ENCODE measurements around the gene TSPAN11. TPM values are rescaled to one million over a fixed set of nuclear protein-coding genes. Genes with fewer than 3 reads are reported as not detected.

The TSPAN11 gene
- total and polyA plus RNA-seq, 2 experiments from 2014 or later: 2.1 to 6.0 TPM

DNA sequence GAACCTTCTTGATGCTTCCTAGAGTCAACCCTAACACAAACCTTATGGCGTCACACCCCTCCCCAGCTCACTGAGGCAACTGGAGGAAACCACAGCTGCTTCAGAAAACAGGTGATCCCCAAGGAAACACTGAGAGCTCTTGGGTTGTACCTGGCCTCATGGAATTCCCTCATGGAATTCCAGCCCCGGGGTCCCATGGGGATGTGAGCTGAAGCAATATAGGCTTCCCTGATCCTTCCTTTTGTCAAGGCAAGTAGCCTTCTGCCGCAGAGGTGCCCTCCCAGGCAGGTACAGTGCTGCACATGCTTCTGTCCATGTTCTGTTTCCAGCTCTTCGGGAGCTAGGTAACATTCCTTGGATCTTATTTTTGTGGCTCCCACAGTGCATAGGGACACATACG is 47.3 kb downstream of the TSPAN11 start (continued):
- TF ChIP-seq ZNF114 (CRISPR knock-in tag; IDR thresholded peaks at IDR 0.05): no peak
- no peak for TF ChIP-seq JUNB (IDR thresholded peaks at IDR 0.05; ENCODE audit: unreplicated experiment)
- no peak for TF ChIP-seq ZNF331 (CRISPR knock-in tag; IDR thresholded peaks at IDR 0.05; ENCODE audit: low read depth)
- no peak for TF ChIP-seq CREB1 (CRISPR knock-in tag; IDR thresholded peaks at IDR 0.05; ENCODE audit: low read depth)
- no peak for TF ChIP-seq EZH2 (IDR thresholded peaks at IDR 0.05; ENCODE audit: low read depth, unreplicated experiment)
- TF ChIP-seq STAT1 (IDR thresholded peaks at IDR 0.05; ENCODE audit: unreplicated experiment): no peak
- no peak for TF ChIP-seq NANOG (IDR thresholded peaks at IDR 0.05; ENCODE audit: borderline replicate concordance)
- TF ChIP-seq, protein P1, sequence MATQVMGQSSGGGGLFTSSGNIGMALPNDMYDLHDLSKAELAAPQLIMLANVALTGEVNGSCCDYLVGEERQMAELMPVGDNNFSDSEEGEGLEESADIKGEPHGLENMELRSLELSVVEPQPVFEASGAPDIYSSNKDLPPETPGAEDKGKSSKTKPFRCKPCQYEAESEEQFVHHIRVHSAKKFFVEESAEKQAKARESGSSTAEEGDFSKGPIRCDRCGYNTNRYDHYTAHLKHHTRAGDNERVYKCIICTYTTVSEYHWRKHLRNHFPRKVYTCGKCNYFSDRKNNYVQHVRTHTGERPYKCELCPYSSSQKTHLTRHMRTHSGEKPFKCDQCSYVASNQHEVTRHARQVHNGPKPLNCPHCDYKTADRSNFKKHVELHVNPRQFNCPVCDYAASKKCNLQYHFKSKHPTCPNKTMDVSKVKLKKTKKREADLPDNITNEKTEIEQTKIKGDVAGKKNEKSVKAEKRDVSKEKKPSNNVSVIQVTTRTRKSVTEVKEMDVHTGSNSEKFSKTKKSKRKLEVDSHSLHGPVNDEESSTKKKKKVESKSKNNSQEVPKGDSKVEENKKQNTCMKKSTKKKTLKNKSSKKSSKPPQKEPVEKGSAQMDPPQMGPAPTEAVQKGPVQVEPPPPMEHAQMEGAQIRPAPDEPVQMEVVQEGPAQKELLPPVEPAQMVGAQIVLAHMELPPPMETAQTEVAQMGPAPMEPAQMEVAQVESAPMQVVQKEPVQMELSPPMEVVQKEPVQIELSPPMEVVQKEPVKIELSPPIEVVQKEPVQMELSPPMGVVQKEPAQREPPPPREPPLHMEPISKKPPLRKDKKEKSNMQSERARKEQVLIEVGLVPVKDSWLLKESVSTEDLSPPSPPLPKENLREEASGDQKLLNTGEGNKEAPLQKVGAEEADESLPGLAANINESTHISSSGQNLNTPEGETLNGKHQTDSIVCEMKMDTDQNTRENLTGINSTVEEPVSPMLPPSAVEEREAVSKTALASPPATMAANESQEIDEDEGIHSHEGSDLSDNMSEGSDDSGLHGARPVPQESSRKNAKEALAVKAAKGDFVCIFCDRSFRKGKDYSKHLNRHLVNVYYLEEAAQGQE (IDR thresholded peaks at IDR 0.05; ENCODE audit: unreplicated experiment): no peak
- TF ChIP-seq, protein P2, sequence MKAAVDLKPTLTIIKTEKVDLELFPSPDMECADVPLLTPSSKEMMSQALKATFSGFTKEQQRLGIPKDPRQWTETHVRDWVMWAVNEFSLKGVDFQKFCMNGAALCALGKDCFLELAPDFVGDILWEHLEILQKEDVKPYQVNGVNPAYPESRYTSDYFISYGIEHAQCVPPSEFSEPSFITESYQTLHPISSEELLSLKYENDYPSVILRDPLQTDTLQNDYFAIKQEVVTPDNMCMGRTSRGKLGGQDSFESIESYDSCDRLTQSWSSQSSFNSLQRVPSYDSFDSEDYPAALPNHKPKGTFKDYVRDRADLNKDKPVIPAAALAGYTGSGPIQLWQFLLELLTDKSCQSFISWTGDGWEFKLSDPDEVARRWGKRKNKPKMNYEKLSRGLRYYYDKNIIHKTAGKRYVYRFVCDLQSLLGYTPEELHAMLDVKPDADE (IDR thresholded peaks at IDR 0.05): no peak
- TF ChIP-seq POLR2AphosphoS5 (IDR thresholded peaks at IDR 0.05; ENCODE audit: low read depth): no peak

DNA sequence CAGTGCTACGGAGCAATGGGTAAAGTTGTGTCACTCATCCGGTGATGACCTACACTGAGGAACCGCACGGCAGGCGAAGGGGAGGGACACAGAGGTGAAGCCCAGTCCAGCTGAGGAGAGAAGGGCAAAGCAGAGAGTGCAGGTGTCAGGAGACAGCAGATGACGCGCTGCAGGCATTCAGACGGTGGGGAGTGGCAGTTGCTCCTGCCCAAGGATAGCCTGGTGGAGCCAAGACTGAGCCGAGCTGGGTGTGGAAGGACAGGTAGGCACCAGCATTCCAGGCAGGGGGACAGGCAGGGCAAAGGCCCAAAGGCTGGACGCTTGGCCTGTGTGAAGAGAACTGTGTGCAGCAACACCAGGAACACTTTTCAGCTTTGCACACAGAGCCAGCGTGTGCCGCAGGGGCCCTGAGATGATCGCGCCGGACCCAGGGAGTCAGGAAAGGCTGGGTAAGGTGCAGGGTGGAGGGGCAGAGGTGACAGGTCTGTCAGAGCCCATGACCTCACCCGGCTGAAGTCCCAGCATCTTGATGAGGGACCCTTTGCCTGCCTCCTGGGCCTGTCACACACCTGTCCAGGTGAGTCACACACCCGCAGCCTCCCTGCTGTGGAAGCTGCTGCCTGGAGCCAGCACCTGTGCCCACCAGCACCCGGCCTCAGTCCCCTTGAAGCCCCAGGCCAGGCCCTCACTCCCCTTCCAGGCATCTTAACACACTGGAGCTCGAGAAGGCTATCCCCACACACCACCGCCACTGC is 48.4 kb downstream of the TSPAN11 start:
- Mint-ChIP-seq H3K9me3 (no peaks in the 10 kb centered on the region), H3K4me3 (no peak overlapping the region), H3K36me3 (ENCODE audit: low read depth) (no peaks in the 10 kb centered on the region), H3K27ac (no peak overlapping the region), H3K27me3 (ENCODE audit: insufficient read depth, low read depth, poor library complexity) (peaks cover 24% of the 10 kb centered on the region), H3K4me1 (peaks cover 31% of the 10 kb centered on the region)
- Histone ChIP-seq H3K27me3 (ENCODE audit: insufficient read depth) (no peaks in the 10 kb centered on the region), H2AFZ (no peak overlapping the region), H3F3A (replicated peaks; ENCODE audit: low read depth) (no peaks in the 10 kb centered on the region), H3K36me3 (ENCODE audit: insufficient read depth) (no peaks in the 10 kb centered on the region), H3K4me1 (ENCODE audit: insufficient read depth) (peaks cover 13% of the 10 kb centered on the region), H3K9me2 (ENCODE audit: insufficient read depth) (no peaks in the 10 kb centered on the region), H4K20me1 (replicated peaks; ENCODE audit: insufficient read depth) (no peaks in the 10 kb centered on the region; the same call in 1 of the 2 replicates), H3K4me3 (no peak overlapping the region), H3K79me2 (replicated peaks; ENCODE audit: insufficient read depth) (no peaks in the 10 kb centered on the region), H3K27ac (ENCODE audit: low read depth) (no peak overlapping the region), H3K4me2 (no peak overlapping the region)
- ATAC-seq: no peak
- DNase-seq (ENCODE audit: low spot score): no peak
- no peak for TF ChIP-seq ZNF114 (CRISPR knock-in tag; IDR thresholded peaks at IDR 0.05)
- no peak for TF ChIP-seq NANOG (IDR thresholded peaks at IDR 0.05; ENCODE audit: borderline replicate concordance)
- TF ChIP-seq JUNB (IDR thresholded peaks at IDR 0.05; ENCODE audit: unreplicated experiment): no peak
- no peak for TF ChIP-seq CREB1 (CRISPR knock-in tag; IDR thresholded peaks at IDR 0.05; ENCODE audit: low read depth)
- TF ChIP-seq EZH2phosphoT487 (IDR thresholded peaks at IDR 0.05; ENCODE audit: unreplicated experiment): no peak
- TF ChIP-seq, protein P3, sequence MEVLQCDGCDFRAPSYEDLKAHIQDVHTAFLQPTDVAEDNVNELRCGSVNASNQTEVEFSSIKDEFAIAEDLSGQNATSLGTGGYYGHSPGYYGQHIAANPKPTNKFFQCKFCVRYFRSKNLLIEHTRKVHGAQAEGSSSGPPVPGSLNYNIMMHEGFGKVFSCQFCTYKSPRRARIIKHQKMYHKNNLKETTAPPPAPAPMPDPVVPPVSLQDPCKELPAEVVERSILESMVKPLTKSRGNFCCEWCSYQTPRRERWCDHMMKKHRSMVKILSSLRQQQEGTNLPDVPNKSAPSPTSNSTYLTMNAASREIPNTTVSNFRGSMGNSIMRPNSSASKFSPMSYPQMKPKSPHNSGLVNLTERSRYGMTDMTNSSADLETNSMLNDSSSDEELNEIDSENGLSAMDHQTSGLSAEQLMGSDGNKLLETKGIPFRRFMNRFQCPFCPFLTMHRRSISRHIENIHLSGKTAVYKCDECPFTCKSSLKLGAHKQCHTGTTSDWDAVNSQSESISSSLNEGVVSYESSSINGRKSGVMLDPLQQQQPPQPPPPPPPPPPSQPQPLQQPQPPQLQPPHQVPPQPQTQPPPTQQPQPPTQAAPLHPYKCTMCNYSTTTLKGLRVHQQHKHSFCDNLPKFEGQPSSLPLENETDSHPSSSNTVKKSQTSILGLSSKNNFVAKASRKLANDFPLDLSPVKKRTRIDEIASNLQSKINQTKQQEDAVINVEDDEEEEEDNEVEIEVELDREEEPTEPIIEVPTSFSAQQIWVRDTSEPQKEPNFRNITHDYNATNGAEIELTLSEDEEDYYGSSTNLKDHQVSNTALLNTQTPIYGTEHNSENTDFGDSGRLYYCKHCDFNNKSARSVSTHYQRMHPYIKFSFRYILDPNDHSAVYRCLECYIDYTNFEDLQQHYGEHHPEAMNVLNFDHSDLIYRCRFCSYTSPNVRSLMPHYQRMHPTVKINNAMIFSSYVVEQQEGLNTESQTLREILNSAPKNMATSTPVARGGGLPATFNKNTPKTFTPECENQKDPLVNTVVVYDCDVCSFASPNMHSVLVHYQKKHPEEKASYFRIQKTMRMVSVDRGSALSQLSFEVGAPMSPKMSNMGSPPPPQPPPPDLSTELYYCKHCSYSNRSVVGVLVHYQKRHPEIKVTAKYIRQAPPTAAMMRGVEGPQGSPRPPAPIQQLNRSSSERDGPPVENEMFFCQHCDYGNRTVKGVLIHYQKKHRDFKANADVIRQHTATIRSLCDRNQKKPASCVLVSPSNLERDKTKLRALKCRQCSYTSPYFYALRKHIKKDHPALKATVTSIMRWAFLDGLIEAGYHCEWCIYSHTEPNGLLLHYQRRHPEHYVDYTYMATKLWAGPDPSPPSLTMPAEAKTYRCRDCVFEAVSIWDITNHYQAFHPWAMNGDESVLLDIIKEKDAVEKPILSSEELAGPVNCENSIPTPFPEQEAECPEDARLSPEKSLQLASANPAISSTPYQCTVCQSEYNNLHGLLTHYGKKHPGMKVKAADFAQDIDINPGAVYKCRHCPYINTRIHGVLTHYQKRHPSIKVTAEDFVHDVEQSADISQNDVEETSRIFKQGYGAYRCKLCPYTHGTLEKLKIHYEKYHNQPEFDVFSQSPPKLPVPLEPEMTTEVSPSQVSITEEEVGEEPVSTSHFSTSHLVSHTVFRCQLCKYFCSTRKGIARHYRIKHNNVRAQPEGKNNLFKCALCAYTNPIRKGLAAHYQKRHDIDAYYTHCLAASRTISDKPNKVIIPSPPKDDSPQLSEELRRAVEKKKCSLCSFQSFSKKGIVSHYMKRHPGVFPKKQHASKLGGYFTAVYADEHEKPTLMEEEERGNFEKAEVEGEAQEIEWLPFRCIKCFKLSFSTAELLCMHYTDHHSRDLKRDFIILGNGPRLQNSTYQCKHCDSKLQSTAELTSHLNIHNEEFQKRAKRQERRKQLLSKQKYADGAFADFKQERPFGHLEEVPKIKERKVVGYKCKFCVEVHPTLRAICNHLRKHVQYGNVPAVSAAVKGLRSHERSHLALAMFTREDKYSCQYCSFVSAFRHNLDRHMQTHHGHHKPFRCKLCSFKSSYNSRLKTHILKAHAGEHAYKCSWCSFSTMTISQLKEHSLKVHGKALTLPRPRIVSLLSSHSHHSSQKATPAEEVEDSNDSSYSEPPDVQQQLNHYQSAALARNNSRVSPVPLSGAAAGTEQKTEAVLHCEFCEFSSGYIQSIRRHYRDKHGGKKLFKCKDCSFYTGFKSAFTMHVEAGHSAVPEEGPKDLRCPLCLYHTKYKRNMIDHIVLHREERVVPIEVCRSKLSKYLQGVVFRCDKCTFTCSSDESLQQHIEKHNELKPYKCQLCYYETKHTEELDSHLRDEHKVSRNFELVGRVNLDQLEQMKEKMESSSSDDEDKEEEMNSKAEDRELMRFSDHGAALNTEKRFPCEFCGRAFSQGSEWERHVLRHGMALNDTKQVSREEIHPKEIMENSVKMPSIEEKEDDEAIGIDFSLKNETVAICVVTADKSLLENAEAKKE (CRISPR knock-in tag; IDR thresholded peaks at IDR 0.05): no peak

Data from GM23338 (cell line).